ENCODE measurements around the gene PRKAA1.
"Not testable (repeated sequence)": the region's sequence is repeated elsewhere in the genome, so short reads cannot be mapped to it uniquely, and the experiment has no call there.

Gene PRKAA1

DNA sequence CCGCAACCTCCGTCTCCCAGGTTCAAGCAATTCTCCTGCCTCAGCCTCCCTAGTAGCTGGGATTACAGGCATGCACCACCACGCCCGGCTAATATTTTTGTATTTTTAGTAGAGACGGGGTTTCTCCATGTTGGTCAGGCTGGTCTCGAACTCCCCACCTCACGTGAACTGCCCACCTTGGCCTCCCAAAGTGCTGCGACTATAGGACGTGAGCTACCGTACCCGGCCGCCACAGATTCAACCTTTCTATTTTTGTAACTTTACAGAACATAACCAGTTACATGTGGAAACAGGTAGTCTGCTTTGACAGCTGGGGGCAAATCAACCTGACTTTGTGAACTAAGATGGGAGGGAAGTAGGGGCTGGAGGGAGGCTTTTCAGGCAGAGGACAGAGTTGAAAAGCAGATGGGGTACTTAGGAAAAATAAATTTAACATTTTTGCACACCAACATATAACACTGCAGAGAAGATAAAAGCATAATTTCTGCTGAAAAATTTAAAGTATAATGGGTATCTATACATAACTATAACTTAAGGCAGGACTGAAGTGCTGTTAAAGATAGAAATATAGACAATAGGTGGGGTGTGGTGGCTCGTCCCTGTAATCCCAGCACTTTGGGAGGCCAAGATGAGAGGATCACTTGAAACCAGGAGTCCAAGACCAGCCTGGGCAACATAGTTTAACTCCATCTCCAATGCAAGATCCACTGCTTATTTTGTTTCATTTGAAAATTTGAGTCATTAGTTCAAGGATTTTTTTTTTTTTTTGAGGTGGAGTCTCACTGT lies 31.8 kb upstream of the PRKAA1 start:
- TF ChIP-seq, protein P1, sequence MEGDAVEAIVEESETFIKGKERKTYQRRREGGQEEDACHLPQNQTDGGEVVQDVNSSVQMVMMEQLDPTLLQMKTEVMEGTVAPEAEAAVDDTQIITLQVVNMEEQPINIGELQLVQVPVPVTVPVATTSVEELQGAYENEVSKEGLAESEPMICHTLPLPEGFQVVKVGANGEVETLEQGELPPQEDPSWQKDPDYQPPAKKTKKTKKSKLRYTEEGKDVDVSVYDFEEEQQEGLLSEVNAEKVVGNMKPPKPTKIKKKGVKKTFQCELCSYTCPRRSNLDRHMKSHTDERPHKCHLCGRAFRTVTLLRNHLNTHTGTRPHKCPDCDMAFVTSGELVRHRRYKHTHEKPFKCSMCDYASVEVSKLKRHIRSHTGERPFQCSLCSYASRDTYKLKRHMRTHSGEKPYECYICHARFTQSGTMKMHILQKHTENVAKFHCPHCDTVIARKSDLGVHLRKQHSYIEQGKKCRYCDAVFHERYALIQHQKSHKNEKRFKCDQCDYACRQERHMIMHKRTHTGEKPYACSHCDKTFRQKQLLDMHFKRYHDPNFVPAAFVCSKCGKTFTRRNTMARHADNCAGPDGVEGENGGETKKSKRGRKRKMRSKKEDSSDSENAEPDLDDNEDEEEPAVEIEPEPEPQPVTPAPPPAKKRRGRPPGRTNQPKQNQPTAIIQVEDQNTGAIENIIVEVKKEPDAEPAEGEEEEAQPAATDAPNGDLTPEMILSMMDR (IDR thresholded peaks at IDR 0.05; ENCODE audit: extremely low read depth, insufficient read depth, missing control alignments), result no peak
- in situ Hi-C loops (cut with MboI; ENCODE audit: low pct_unique_long_range_greater_than_20kb, low sequenced_read_pairs, unreplicated experiment), result no loop called here
- DNase-seq (ENCODE audit: low spot score), result no peak

DNA sequence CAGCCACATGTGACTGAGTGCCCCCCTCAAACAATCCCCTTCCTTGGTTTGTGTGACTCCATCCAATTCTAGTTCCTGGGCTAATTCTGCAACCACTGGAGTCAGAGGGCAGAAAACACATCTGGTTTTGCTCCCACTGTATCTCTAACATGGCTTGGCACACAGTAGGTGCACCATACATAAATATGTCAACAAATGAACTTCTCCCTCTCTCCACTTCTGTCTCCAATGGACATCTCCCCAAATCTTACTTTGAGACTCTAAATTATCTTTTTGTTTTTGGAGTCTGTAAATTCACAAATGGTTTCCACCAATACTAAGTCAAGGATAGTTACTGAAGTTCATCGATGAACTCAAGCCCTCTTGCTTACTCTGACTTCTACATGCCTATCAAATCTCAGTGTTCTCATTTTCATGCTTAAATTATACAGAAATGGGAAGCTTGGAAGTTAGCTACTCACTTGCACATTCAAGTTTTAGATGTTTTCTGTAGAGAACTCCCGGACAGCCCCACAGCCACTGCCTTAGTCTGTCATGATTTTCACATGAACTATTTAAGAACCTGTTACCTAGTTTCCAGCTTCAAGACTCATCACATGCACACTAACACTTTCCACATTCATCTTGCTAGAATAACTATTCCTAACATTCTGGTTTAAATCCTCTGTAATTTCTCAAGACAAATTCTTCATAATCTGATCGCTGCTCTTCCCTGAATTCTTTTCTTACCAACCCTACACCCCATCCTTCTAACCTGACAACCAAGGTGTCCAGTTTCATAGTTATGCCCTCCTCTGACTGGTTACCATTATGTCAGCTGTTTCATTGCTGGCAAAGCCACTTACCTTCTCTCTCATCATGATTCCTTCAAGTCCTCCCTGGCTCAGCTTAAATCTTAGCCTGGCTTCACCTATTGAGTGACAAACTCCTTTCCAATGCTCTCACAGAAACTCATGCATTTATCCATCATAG lies 30.8 kb upstream of the PRKAA1 start:
- no peak for DNase-seq (ENCODE audit: low spot score)
- TF ChIP-seq, protein P1 (IDR thresholded peaks at IDR 0.05; ENCODE audit: extremely low read depth, insufficient read depth, missing control alignments), result no peak

DNA sequence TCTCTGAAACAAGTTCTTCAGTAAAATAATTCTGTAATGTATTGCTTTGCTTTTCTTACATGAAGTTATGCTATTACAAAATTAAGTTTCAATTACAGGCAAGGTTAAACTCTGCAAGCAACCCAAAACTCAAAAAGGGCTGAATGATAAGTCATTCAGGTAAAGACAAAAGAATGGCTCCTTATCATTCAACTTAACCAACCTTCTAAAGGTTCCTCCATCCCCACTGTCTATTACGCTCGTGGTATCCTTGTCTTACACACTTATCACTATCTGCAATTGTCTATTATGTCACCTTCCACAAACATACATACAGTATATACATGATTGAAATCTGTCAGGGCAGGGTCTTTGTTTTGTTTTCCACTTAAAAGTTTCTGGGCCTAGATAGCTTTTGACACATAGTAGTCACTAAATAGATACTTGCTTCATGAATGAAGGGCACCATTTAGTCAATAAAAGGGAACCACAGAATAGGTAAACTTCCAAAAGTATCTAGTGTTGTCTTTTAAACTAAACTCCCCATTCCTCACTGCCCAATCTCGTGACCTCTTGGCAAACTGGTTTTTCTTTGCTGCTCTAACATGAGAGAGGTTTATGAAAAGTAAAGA lies 30.0 kb upstream of the PRKAA1 start:
- TF ChIP-seq, protein P1 (IDR thresholded peaks at IDR 0.05; ENCODE audit: extremely low read depth, insufficient read depth, missing control alignments), result no peak
- in situ Hi-C loops (cut with MboI; ENCODE audit: low pct_unique_long_range_greater_than_20kb, low sequenced_read_pairs, unreplicated experiment), result no loop called here
- no peak for DNase-seq (ENCODE audit: low spot score)

More for the DNA sequence above, 30.8 kb upstream of the PRKAA1 start:
- in situ Hi-C loops (cut with MboI; ENCODE audit: low pct_unique_long_range_greater_than_20kb, low sequenced_read_pairs, unreplicated experiment), result no loop called here

DNA sequence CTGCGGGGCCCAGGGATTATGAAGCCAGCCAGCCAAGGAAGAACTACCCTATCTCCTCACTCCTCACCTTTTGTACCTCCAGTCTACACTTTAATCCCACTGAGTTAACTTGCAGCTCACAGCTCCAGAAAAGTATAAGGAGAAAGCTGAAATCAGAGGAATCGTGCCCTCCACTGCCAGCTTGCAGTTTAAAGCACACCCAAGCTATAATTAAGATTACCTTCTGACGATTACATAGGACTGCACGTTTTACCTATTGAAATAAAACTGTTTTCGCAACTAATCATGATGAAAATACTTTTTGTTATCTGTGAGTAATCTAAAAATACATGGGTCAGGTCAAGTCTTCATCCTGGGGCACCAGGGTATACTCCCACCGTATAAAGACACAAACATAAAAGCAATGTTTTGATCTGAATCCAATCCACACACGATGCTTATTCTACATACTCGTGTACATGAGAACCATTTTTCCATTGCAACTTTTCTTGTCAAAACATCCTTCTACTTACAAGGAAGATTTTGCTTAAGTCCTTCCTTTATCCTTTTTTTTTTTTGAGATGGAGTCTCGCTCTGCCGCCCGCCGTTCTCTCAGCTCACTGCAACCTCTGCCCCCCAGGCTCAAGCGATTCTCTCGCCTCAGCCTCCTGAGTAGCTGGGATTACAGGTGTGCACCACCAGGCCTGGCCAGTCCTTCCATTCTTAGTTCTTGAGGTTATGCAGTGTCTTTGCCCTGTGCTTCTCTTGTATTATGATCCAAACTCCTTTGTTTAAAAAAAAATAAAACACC lies 29.2 kb upstream of the PRKAA1 start:
- TF ChIP-seq, protein P1 (IDR thresholded peaks at IDR 0.05; ENCODE audit: extremely low read depth, insufficient read depth, missing control alignments), result no peak
- in situ Hi-C loops (cut with MboI; ENCODE audit: low pct_unique_long_range_greater_than_20kb, low sequenced_read_pairs, unreplicated experiment), result no loop called here
- no peak for DNase-seq (ENCODE audit: low spot score)

DNA sequence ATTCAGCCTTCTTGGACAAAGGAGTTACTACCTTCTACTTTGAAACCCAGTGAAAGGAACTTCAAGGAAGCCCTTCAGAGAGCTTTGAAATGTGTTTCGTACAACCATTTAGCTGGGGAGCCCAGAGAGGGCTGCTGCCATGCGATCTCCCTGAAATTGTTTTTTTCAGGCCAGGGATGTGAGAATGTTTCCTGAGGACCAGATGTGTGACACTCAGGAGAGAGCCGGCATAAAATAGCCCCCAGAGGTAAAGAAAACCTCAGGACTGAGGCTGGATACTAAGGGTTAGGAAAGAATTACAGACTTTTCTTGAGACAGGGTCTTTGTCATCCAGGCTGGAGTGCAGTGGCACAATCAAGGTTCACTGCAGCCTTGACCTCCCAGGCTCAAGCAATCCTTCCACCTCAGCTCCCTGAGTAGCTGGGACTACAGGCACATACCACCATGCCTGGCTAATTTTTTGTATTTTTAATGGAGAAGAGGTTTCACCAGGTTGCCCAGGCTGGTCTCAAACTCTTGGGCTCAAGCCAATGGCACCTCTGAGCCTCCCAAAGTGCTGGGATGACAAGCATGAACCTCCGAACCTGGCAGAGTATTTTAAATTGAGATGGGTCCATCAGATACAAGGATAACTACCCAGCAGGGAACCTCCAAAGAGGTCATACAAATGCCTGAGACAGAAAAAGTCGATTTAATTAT lies 28.5 kb upstream of the PRKAA1 start:
- in situ Hi-C loops (cut with MboI; ENCODE audit: low pct_unique_long_range_greater_than_20kb, low sequenced_read_pairs, unreplicated experiment), result no loop called here
- TF ChIP-seq, protein P1 (IDR thresholded peaks at IDR 0.05; ENCODE audit: extremely low read depth, insufficient read depth, missing control alignments), result no peak
- DNase-seq (ENCODE audit: low spot score), result no peak

DNA sequence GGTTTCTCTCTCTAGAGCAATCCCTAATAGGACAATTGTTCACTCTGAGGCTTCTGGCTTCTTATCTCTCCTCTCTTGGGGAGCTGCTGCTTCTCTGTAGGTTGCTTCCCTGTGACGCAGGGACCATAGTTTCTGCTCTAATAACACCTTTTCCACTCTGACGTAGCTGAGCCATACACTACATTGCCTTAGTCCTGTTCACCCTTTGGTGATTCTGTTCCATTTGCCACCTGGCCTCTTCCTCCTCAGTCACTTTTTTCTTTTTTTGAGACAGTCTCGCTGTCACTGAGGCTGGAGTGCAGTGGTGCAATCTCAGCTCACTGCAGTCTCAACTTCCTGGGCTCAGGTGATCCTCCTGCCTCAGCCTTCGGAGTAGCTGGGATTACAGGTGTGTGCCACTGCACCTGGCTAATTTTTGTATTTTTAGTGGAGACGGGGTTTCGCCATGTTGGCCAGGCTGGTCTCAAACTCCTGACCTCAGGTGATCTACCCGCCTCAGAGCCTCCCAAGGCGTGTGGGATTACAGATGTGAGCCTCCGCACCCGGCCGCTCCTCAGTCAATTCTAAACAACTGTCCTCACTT lies 27.4 kb upstream of the PRKAA1 start:
- in situ Hi-C loops (cut with MboI; ENCODE audit: low pct_unique_long_range_greater_than_20kb, low sequenced_read_pairs, unreplicated experiment); DNase-seq (ENCODE audit: low spot score): not testable (repeated sequence)

All from GM13977 (cell line).